HG03066 (cell line): ENCODE measurements around the gene NEFH.

Experiments
- ATAC-seq: cut with Tn5 transposase; IDR thresholded peaks from one replicate; pipeline ENCODE4 v1.9.1; 2021; ENCODE audit warnings: low read depth; ENCODE audit not compliant: unreplicated experiment

Gene NEFH

DNA sequence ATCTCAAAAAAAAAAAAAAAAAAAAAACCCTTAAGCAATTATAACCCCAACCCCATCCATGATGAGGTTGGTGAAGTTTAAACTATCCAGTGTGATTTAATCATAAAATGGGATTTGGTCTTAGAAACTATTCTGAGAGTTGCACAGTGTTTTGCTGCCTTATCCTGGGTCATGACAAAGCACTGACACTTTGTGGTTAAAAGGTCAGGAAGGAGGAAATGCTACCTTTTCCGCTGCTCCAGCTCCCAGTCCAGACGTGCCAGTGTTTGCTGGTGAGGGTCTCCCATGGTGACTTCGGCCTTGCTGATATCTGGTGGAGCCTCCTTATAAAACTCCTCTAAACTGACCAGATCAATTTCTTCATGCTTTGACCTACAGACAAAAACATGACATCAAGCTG is 59.1 kb downstream of the NEFH start:
- ATAC-seq, result no peak
